Activated CD8-positive, alpha-beta memory T cell treated with anti-CD3 and anti-CD28 coated beads, Interleukin-2, amount 50 U/mL, for 24 hours (primary cell): ENCODE measurements around the gene CPNE2.

Experiments
- DNase-seq: peaks from one replicate; pipeline ENCODE4 v3.0.0-alpha.2; 2020; ENCODE audit errors: extremely low read depth

The CPNE2 gene

GRCh38 chr16:57144027-57144426, 51.6 kb downstream of the CPNE2 start:
- no peak for DNase-seq

GRCh38 chr16:57145046-57146021, 53.0 kb downstream of the CPNE2 start:
- DNase-seq: no peak

GRCh38 chr16:57146040-57146647, 53.8 kb downstream of the CPNE2 start:
- no peak for DNase-seq

GRCh38 chr16:57146735-57147134, 54.4 kb downstream of the CPNE2 start:
- DNase-seq: no peak

GRCh38 chr16:57147381-57148221, 55.2 kb downstream of the CPNE2 start:
- no peak for DNase-seq

- DNase-seq: no peak
These were observed 56.1 kb downstream of the CPNE2 start for GRCh38 chr16:57148481-57148880.

GRCh38 chr16:57149391-57149790, 57.0 kb downstream of the CPNE2 start:
- DNase-seq: no peak

GRCh38 chr16:57150682-57151330, 58.4 kb downstream of the CPNE2 start:
- DNase-seq: no peak

- DNase-seq: no peak
These were observed 59.0 kb downstream of the CPNE2 start for GRCh38 chr16:57151369-57151768.

- no peak for DNase-seq
These were observed 60.0 kb downstream of the CPNE2 start for GRCh38 chr16:57152096-57153093.

GRCh38 chr16:57153841-57154240, 61.5 kb downstream of the CPNE2 start:
- DNase-seq: no peak

- no peak for DNase-seq
These were observed 63.4 kb downstream of the CPNE2 start for GRCh38 chr16:57155702-57156350.

- DNase-seq: no peak
These were observed 63.9 kb downstream of the CPNE2 start for GRCh38 chr16:57156351-57156703.

GRCh38 chr16:57157533-57157932, 65.2 kb downstream of the CPNE2 start:
- DNase-seq: no peak

GRCh38 chr16:57159447-57159846, 67.1 kb downstream of the CPNE2 start:
- no peak for DNase-seq

- no peak for DNase-seq
These were observed 71.5 kb downstream of the CPNE2 start for GRCh38 chr16:57163842-57164241.

GRCh38 chr16:57165483-57165882, 73.1 kb downstream of the CPNE2 start:
- no peak for DNase-seq

GRCh38 chr16:57165938-57166337, 73.6 kb downstream of the CPNE2 start:
- DNase-seq: no peak

GRCh38 chr16:57166451-57166850, 74.1 kb downstream of the CPNE2 start:
- DNase-seq: no peak

- no peak for DNase-seq
These were observed 74.6 kb downstream of the CPNE2 start for GRCh38 chr16:57166951-57167350.
